ENCODE measurements around the gene CD300H. TPM values are rescaled to one million over a fixed set of nuclear protein-coding genes. Genes with fewer than 3 reads are reported as not detected.

CD300H gene
- not detected in 2 replicates for total RNA-seq (2021)
- Bru-seq, nascent RNA: percentile 10 among the genes with signal in this experiment
- percentile 8 among the genes with signal in this experiment for BruChase-seq, experiment 1, labeled RNA remaining after a 2-hour chase
- not detected for BruChase-seq, experiment 2, labeled RNA remaining after a 6-hour chase
- long read RNA-seq: 0 reads

- no TSS peak for BruUV-seq (replicated peaks)
- intact Hi-C loops (cut with micrococcal nuclease; ENCODE audit: unreplicated experiment): no loop called here
- no peaks in the 10 kb centered on the region for H3K36me3 ChIP-seq (ENCODE audit: insufficient read depth, low read length, poor library complexity, severe bottlenecking)
- ChIA-PET CTCF (no interaction called here), POLR2A (ENCODE audit: low non-redundant PET) (no interaction called here)
- H3K4me1 ChIP-seq (ENCODE audit: insufficient read depth, low read length, poor library complexity, severe bottlenecking): no peaks in the 10 kb centered on the region
- H3K27me3 ChIP-seq (replicated peaks; ENCODE audit: insufficient read depth, low read depth, low read length, poor library complexity): no peaks in the 10 kb centered on the region
- no peak within 1 kb of the TSS for H3K4me3 ChIP-seq (ENCODE audit: low read depth, low read length, poor library complexity, severe bottlenecking)
- no peak within 1 kb of the TSS for H3K27ac ChIP-seq (ENCODE audit: low read depth, low read length, poor library complexity, severe bottlenecking)
- TF ChIP-seq EZH2 (IDR thresholded peaks at IDR 0.05; ENCODE audit: borderline replicate concordance, low read depth, low read length, poor library complexity, severe bottlenecking) (no peak), CTCF (conservative IDR thresholded peaks at IDR 0.05; ENCODE audit: low read depth, low read length) (no peak)
- no peak for DNase-seq (ENCODE audit: low spot score)
- no peaks in the 10 kb centered on the region for H3K9me3 ChIP-seq (ENCODE audit: low read depth, low read length, poor library complexity, severe bottlenecking)
These were observed at the start of gene CD300H for GRCh38 chr17:74567397-74567796. CD300H (minus strand) TSS chr17:74567509.

GRCh38 chr17:74616696-74617095, 49.4 kb upstream of the CD300H start:
- Histone ChIP-seq H3K27ac (ENCODE audit: low read depth, low read length, poor library complexity, severe bottlenecking) (no peak overlapping the region), H3K4me1 (ENCODE audit: insufficient read depth, low read length, poor library complexity, severe bottlenecking) (no peaks in the 10 kb centered on the region), H3K36me3 (ENCODE audit: insufficient read depth, low read length, poor library complexity, severe bottlenecking) (no peaks in the 10 kb centered on the region), H3K27me3 (replicated peaks; ENCODE audit: insufficient read depth, low read depth, low read length, poor library complexity) (peaks cover 38% of the 10 kb centered on the region), H3K9me3 (ENCODE audit: low read depth, low read length, poor library complexity, severe bottlenecking) (no peaks in the 10 kb centered on the region), H3K4me3 (ENCODE audit: low read depth, low read length, poor library complexity, severe bottlenecking) (no peak overlapping the region)
- DNase-seq (ENCODE audit: low spot score): no peak
- POLR2A ChIA-PET (ENCODE audit: low non-redundant PET): no interaction called here
- CTCF ChIA-PET: interaction anchor here (0.6 kb wide), 1 partner anchor 14 kb away, joined by 4 read pairs; no protein-coding TSS in a partner anchor
- BruUV-seq (replicated peaks): no TSS peak
- intact Hi-C loops (cut with micrococcal nuclease; ENCODE audit: unreplicated experiment): no loop called here
- TF ChIP-seq EZH2 (IDR thresholded peaks at IDR 0.05; ENCODE audit: borderline replicate concordance, low read depth, low read length, poor library complexity, severe bottlenecking): no peak

GRCh38 chr17:74612046-74612445, 44.7 kb upstream of the CD300H start:
- H3K4me1 ChIP-seq (ENCODE audit: insufficient read depth, low read length, poor library complexity, severe bottlenecking): no peaks in the 10 kb centered on the region
- peaks cover 36% of the 10 kb centered on the region for H3K27me3 ChIP-seq (replicated peaks; ENCODE audit: insufficient read depth, low read depth, low read length, poor library complexity)
- ChIA-PET POLR2A (ENCODE audit: low non-redundant PET) (no interaction called here), CTCF (no interaction called here)
- H3K36me3 ChIP-seq (ENCODE audit: insufficient read depth, low read length, poor library complexity, severe bottlenecking): no peaks in the 10 kb centered on the region
- no peaks in the 10 kb centered on the region for H3K9me3 ChIP-seq (ENCODE audit: low read depth, low read length, poor library complexity, severe bottlenecking)
- no peak for DNase-seq (ENCODE audit: low spot score)
- no TSS peak for BruUV-seq (replicated peaks)
- TF ChIP-seq EZH2 (IDR thresholded peaks at IDR 0.05; ENCODE audit: borderline replicate concordance, low read depth, low read length, poor library complexity, severe bottlenecking) (no peak), CTCF (conservative IDR thresholded peaks at IDR 0.05; ENCODE audit: low read depth, low read length) (no peak)
- H3K27ac ChIP-seq (ENCODE audit: low read depth, low read length, poor library complexity, severe bottlenecking): no peak overlapping the region
- intact Hi-C loops (cut with micrococcal nuclease; ENCODE audit: unreplicated experiment): no loop called here
- no peak overlapping the region for H3K4me3 ChIP-seq (ENCODE audit: low read depth, low read length, poor library complexity, severe bottlenecking)

GRCh38 chr17:74610108-74610507, 42.8 kb upstream of the CD300H start:
- no peak overlapping the region for H3K27ac ChIP-seq (ENCODE audit: low read depth, low read length, poor library complexity, severe bottlenecking)
- no peaks in the 10 kb centered on the region for H3K36me3 ChIP-seq (ENCODE audit: insufficient read depth, low read length, poor library complexity, severe bottlenecking)
- TF ChIP-seq CTCF (conservative IDR thresholded peaks at IDR 0.05; ENCODE audit: low read depth, low read length): no peak
- TF ChIP-seq EZH2 (IDR thresholded peaks at IDR 0.05; ENCODE audit: borderline replicate concordance, low read depth, low read length, poor library complexity, severe bottlenecking): no peak
- intact Hi-C loops (cut with micrococcal nuclease; ENCODE audit: unreplicated experiment): no loop called here
- CTCF ChIA-PET: no interaction called here
- H3K4me1 ChIP-seq (ENCODE audit: insufficient read depth, low read length, poor library complexity, severe bottlenecking): no peaks in the 10 kb centered on the region
- POLR2A ChIA-PET (ENCODE audit: low non-redundant PET): no interaction called here
- H3K4me3 ChIP-seq (ENCODE audit: low read depth, low read length, poor library complexity, severe bottlenecking): no peak overlapping the region
- no peaks in the 10 kb centered on the region for H3K9me3 ChIP-seq (ENCODE audit: low read depth, low read length, poor library complexity, severe bottlenecking)
- DNase-seq (ENCODE audit: low spot score): no peak
- BruUV-seq (replicated peaks): no TSS peak
- H3K27me3 ChIP-seq (replicated peaks; ENCODE audit: insufficient read depth, low read depth, low read length, poor library complexity): peaks cover 32% of the 10 kb centered on the region
